KMS-11 (cell line): Measurements from ENCODE around the gene HERPUD1.
A peak's percentile ranks its signal among the peaks of the same experiment; 100 is the strongest.

Source experiments
- H2AFZ ChIP-seq: fragments of 200-600 bp; sonication (generic); 2 replicates; pipeline ENCODE4 v1.6.1; 2016; ENCODE audit warnings: antibody characterized with exemption, mixed run types, low read depth
- H3K27ac ChIP-seq: fragments of 200-600 bp; sonication (generic); 2 replicates; pipeline ENCODE4 v1.6.1; 2016; ENCODE audit warnings: mild to moderate bottlenecking, mixed run types
- H3K27me3 ChIP-seq: fragments of 200-600 bp; sonication (generic); 2 replicates; pipeline ENCODE4 v1.6.1; 2017; ENCODE audit warnings: mild to moderate bottlenecking, low read depth, mixed run types, moderate library complexity; ENCODE audit not compliant: insufficient read depth
- H3K36me3 ChIP-seq: fragments of 200-600 bp; sonication (generic); 2 replicates; pipeline ENCODE4 v1.6.1; 2017; ENCODE audit warnings: mild to moderate bottlenecking, mixed run types; ENCODE audit not compliant: insufficient read depth
- H3K4me1 ChIP-seq: fragments of 200-600 bp; sonication (generic); 2 replicates; pipeline ENCODE4 v1.6.1; 2016; ENCODE audit warnings: mild to moderate bottlenecking, low read depth, mixed run types; ENCODE audit not compliant: poor library complexity, severe bottlenecking
- H3K4me2 ChIP-seq: fragments of 200-600 bp; sonication (generic); 2 replicates; pipeline ENCODE4 v1.7.0; 2016; ENCODE audit warnings: mild to moderate bottlenecking, mixed run types
- H3K4me3 ChIP-seq: fragments of 200-600 bp; sonication (generic); IDR thresholded peaks from 2 replicates; pipeline ENCODE4 v1.6.1; 2017; ENCODE audit warnings: low read depth, low read length, mixed read lengths; ENCODE audit not compliant: insufficient read depth
- H3K79me2 ChIP-seq: fragments of 200-600 bp; sonication (generic); 2 replicates; pipeline ENCODE4 v1.6.1; 2016; ENCODE audit warnings: low read depth, mixed run types; ENCODE audit not compliant: insufficient read depth
- H3K9ac ChIP-seq: fragments of 200-600 bp; sonication (generic); 2 replicates; pipeline ENCODE4 v1.6.1; 2016; ENCODE audit warnings: mild to moderate bottlenecking, mixed run types
- H4K20me1 ChIP-seq: fragments of 200-600 bp; sonication (generic); 2 replicates; pipeline ENCODE4 v1.6.1; 2016; ENCODE audit warnings: mild to moderate bottlenecking, mixed run types; ENCODE audit not compliant: insufficient read depth
- CTCF ChIP-seq: fragments of 200-600 bp; sonication (generic); conservative IDR thresholded peaks from 2 replicates; pipeline ENCODE4 v1.6.1; 2017; ENCODE audit warnings: low read depth, mild to moderate bottlenecking, antibody characterized with exemption, low read length, moderate library complexity, mixed read lengths

Gene HERPUD1

GRCh38 chr16:56961386-56961785 lies 29.4 kb downstream of the HERPUD1 start:
- H3K4me1 ChIP-seq, result peaks cover 15% of the 10 kb centered on the region
- H2AFZ ChIP-seq, result no peak overlapping the region
- no peaks in the 10 kb centered on the region for H4K20me1 ChIP-seq
- H3K4me3 ChIP-seq, result no peak overlapping the region
- TF ChIP-seq CTCF, result no peak
- no peak overlapping the region for H3K9ac ChIP-seq
- no peaks in the 10 kb centered on the region for H3K36me3 ChIP-seq
- no peak overlapping the region for H3K4me2 ChIP-seq
- H3K79me2 ChIP-seq, result no peaks in the 10 kb centered on the region
- no peaks in the 10 kb centered on the region for H3K27me3 ChIP-seq
- H3K27ac ChIP-seq, result no peak overlapping the region

- H3K4me1 ChIP-seq, result peaks cover 11% of the 10 kb centered on the region
- no peak within 1 kb of the TSS for H3K4me2 ChIP-seq
- H4K20me1 ChIP-seq, result no peaks in the 10 kb centered on the region
- no peaks in the 10 kb centered on the region for H3K79me2 ChIP-seq
- H3K36me3 ChIP-seq, result no peaks in the 10 kb centered on the region
- H2AFZ ChIP-seq, result no peak within 1 kb of the TSS
- H3K27ac ChIP-seq, result no peak within 1 kb of the TSS
- H3K9ac ChIP-seq, result no peak within 1 kb of the TSS
- no peaks in the 10 kb centered on the region for H3K27me3 ChIP-seq
- no peak within 1 kb of the TSS for H3K4me3 ChIP-seq
- TF ChIP-seq CTCF, result no peak
Measured at GRCh38 chr16:56961851-56962281, 29.9 kb downstream of the HERPUD1 start, which contains the start of gene CETP. TSS of gene CETP (plus strand) at chr16:56961950. CDS start at chr16:56961980, 30 bp downstream.

GRCh38 chr16:56964243-56965148 lies 32.6 kb downstream of the HERPUD1 start:
- no peaks in the 10 kb centered on the region for H4K20me1 ChIP-seq
- no peak overlapping the region; the same call in 1 of the 2 replicates for H3K4me2 ChIP-seq
- no peak overlapping the region for H3K4me3 ChIP-seq
- H3K27ac ChIP-seq, result no peak overlapping the region
- H3K36me3 ChIP-seq, result no peaks in the 10 kb centered on the region
- peak; percentile 96 for TF ChIP-seq CTCF
- no peaks in the 10 kb centered on the region for H3K27me3 ChIP-seq
- peaks cover 11% of the 10 kb centered on the region for H3K4me1 ChIP-seq
- H2AFZ ChIP-seq, result peak overlapping the region; percentile 72
- H3K79me2 ChIP-seq, result no peaks in the 10 kb centered on the region
- H3K9ac ChIP-seq, result no peak overlapping the region

- no peak overlapping the region for H3K4me2 ChIP-seq
- H3K79me2 ChIP-seq, result no peaks in the 10 kb centered on the region
- no peaks in the 10 kb centered on the region for H3K36me3 ChIP-seq
- no peak for TF ChIP-seq CTCF
- H3K9ac ChIP-seq, result no peak overlapping the region
- no peak overlapping the region for H2AFZ ChIP-seq
- no peak overlapping the region for H3K4me3 ChIP-seq
- H3K4me1 ChIP-seq, result peaks cover 11% of the 10 kb centered on the region
- no peaks in the 10 kb centered on the region for H3K27me3 ChIP-seq
- H3K27ac ChIP-seq, result no peak overlapping the region
- H4K20me1 ChIP-seq, result no peaks in the 10 kb centered on the region
Measured at GRCh38 chr16:56965149-56966092, 33.5 kb downstream of the HERPUD1 start.
